Measurements from ENCODE around the gene DACT3.

The DACT3 gene

GRCh38 chr19:46689358-46689757, 28.4 kb upstream of the DACT3 start:
- TF ChIP-seq EZH2phosphoT487 (IDR thresholded peaks at IDR 0.05; ENCODE audit: low read depth), result no peak
- TF ChIP-seq, protein P1, sequence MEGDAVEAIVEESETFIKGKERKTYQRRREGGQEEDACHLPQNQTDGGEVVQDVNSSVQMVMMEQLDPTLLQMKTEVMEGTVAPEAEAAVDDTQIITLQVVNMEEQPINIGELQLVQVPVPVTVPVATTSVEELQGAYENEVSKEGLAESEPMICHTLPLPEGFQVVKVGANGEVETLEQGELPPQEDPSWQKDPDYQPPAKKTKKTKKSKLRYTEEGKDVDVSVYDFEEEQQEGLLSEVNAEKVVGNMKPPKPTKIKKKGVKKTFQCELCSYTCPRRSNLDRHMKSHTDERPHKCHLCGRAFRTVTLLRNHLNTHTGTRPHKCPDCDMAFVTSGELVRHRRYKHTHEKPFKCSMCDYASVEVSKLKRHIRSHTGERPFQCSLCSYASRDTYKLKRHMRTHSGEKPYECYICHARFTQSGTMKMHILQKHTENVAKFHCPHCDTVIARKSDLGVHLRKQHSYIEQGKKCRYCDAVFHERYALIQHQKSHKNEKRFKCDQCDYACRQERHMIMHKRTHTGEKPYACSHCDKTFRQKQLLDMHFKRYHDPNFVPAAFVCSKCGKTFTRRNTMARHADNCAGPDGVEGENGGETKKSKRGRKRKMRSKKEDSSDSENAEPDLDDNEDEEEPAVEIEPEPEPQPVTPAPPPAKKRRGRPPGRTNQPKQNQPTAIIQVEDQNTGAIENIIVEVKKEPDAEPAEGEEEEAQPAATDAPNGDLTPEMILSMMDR (IDR thresholded peaks at IDR 0.05; ENCODE audit: low read depth, low read length), result no peak
- no peaks in the 10 kb centered on the region for H3K79me2 ChIP-seq (ENCODE audit: low read length)
- no peak overlapping the region for H3K4me3 ChIP-seq (ENCODE audit: low read length)
- no peaks in the 10 kb centered on the region for H4K20me1 ChIP-seq (ENCODE audit: insufficient read depth, low read length)
- no peak overlapping the region for H3K27ac ChIP-seq (ENCODE audit: low read length)
- no peak overlapping the region for H2AFZ ChIP-seq (ENCODE audit: low read depth, low read length)
- no peaks in the 10 kb centered on the region for H3K4me1 ChIP-seq (ENCODE audit: low read length)
- H3K36me3 ChIP-seq (replicated peaks; ENCODE audit: low read depth, low read length), result peaks cover 59% of the 10 kb centered on the region
- H3K9me3 ChIP-seq (ENCODE audit: insufficient read depth, low read length), result no peaks in the 10 kb centered on the region
- no peak overlapping the region for H3K9ac ChIP-seq (ENCODE audit: low read length)
- H3K27me3 ChIP-seq (ENCODE audit: low read depth, low read length), result no peaks in the 10 kb centered on the region
- H3K4me2 ChIP-seq (ENCODE audit: low read length), result no peak overlapping the region

DNA sequence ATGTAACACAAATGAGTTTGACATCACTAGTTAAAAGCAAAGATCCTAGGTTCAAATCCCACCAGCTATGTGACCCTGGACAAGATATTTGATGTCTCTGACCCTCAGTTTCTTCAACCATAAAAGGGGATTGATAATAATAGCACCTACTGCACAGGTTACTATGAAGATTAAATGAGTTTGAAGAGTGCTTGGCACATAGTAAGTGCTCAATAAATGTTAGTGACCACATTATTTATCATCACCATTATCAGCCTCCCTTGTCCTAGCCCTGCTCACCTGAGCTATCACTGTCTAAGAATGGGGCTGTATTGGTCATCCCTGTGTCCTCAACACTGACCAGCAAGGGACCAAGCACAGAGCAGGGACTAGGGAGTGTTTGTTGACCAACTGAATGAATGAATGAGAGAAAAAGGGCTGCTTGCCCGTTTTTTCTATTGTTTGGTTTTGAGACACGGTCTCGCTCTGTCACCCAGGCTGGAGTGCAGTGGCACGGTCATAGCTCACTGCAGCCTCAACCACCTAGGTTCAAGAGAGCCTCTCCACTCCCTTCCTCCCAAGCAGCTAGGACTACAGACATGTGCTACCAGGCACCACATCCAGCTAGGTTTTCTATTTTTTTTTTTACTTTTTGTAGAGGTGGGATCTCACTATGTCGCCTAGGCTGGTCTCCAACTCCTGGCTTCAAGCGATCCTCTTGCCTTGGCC, 26.6 kb upstream of the DACT3 start:
- H4K20me1 ChIP-seq (ENCODE audit: insufficient read depth, low read length), result no peaks in the 10 kb centered on the region
- H3K79me2 ChIP-seq (ENCODE audit: low read length), result no peaks in the 10 kb centered on the region
- H3K9me3 ChIP-seq (ENCODE audit: insufficient read depth, low read length), result no peaks in the 10 kb centered on the region
- TF ChIP-seq, protein P1 (IDR thresholded peaks at IDR 0.05; ENCODE audit: low read depth, low read length), result no peak
- TF ChIP-seq EZH2phosphoT487 (IDR thresholded peaks at IDR 0.05; ENCODE audit: low read depth), result no peak
- H3K4me3 ChIP-seq (ENCODE audit: low read length), result no peak overlapping the region
- H3K4me1 ChIP-seq (ENCODE audit: low read length), result no peaks in the 10 kb centered on the region
- H3K4me2 ChIP-seq (ENCODE audit: low read length), result no peak overlapping the region
- no peak overlapping the region for H2AFZ ChIP-seq (ENCODE audit: low read depth, low read length)
- no peaks in the 10 kb centered on the region for H3K27me3 ChIP-seq (ENCODE audit: low read depth, low read length)
- H3K9ac ChIP-seq (ENCODE audit: low read length), result no peak overlapping the region
- H3K36me3 ChIP-seq (replicated peaks; ENCODE audit: low read depth, low read length), result peaks cover 47% of the 10 kb centered on the region
- no peak overlapping the region for H3K27ac ChIP-seq (ENCODE audit: low read length)

GRCh38 chr19:46685189-46685588, 24.2 kb upstream of the DACT3 start:
- Histone ChIP-seq H3K4me3 (ENCODE audit: low read length) (no peak overlapping the region), H3K36me3 (replicated peaks; ENCODE audit: low read depth, low read length) (peaks cover 30% of the 10 kb centered on the region), H3K9me3 (ENCODE audit: insufficient read depth, low read length) (no peaks in the 10 kb centered on the region), H3K4me1 (ENCODE audit: low read length) (no peaks in the 10 kb centered on the region), H2AFZ (ENCODE audit: low read depth, low read length) (no peak overlapping the region), H4K20me1 (ENCODE audit: insufficient read depth, low read length) (no peaks in the 10 kb centered on the region), H3K79me2 (ENCODE audit: low read length) (no peaks in the 10 kb centered on the region), H3K27ac (ENCODE audit: low read length) (no peak overlapping the region), H3K27me3 (ENCODE audit: low read depth, low read length) (no peaks in the 10 kb centered on the region), H3K4me2 (ENCODE audit: low read length) (no peak overlapping the region), H3K9ac (ENCODE audit: low read length) (no peak overlapping the region)
- TF ChIP-seq, protein P1 (IDR thresholded peaks at IDR 0.05; ENCODE audit: low read depth, low read length), result no peak
- TF ChIP-seq EZH2phosphoT487 (IDR thresholded peaks at IDR 0.05; ENCODE audit: low read depth), result no peak

GRCh38 chr19:46678110-46678732, 17.2 kb upstream of the DACT3 start:
- H3K36me3 ChIP-seq (replicated peaks; ENCODE audit: low read depth, low read length), result peaks cover 39% of the 10 kb centered on the region
- TF ChIP-seq, protein P1 (IDR thresholded peaks at IDR 0.05; ENCODE audit: low read depth, low read length), result no peak
- TF ChIP-seq EZH2phosphoT487 (IDR thresholded peaks at IDR 0.05; ENCODE audit: low read depth), result no peak
- no peak overlapping the region for H2AFZ ChIP-seq (ENCODE audit: low read depth, low read length)
- no peaks in the 10 kb centered on the region for H3K9me3 ChIP-seq (ENCODE audit: insufficient read depth, low read length)
- no peak overlapping the region for H3K4me3 ChIP-seq (ENCODE audit: low read length)
- H3K9ac ChIP-seq (ENCODE audit: low read length), result no peak overlapping the region
- no peaks in the 10 kb centered on the region for H3K4me1 ChIP-seq (ENCODE audit: low read length)
- peaks cover 5% of the 10 kb centered on the region; the same call in 1 of the 2 replicates for H4K20me1 ChIP-seq (ENCODE audit: insufficient read depth, low read length)
- no peak overlapping the region for H3K4me2 ChIP-seq (ENCODE audit: low read length)
- no peaks in the 10 kb centered on the region for H3K79me2 ChIP-seq (ENCODE audit: low read length)
- H3K27me3 ChIP-seq (ENCODE audit: low read depth, low read length), result no peaks in the 10 kb centered on the region
- H3K27ac ChIP-seq (ENCODE audit: low read length), result no peak overlapping the region
